Fibroblast of skin of left quadriceps (primary cell): ENCODE results near the gene YWHAQ.

Source experiments
- DNase-seq, 2 experiments: peaks; one replicate each; pipeline ENCODE4 v3.0.0-alpha.2; 2013; ENCODE audit warnings: low read depth in 2 of 2

The YWHAQ gene

DNA sequence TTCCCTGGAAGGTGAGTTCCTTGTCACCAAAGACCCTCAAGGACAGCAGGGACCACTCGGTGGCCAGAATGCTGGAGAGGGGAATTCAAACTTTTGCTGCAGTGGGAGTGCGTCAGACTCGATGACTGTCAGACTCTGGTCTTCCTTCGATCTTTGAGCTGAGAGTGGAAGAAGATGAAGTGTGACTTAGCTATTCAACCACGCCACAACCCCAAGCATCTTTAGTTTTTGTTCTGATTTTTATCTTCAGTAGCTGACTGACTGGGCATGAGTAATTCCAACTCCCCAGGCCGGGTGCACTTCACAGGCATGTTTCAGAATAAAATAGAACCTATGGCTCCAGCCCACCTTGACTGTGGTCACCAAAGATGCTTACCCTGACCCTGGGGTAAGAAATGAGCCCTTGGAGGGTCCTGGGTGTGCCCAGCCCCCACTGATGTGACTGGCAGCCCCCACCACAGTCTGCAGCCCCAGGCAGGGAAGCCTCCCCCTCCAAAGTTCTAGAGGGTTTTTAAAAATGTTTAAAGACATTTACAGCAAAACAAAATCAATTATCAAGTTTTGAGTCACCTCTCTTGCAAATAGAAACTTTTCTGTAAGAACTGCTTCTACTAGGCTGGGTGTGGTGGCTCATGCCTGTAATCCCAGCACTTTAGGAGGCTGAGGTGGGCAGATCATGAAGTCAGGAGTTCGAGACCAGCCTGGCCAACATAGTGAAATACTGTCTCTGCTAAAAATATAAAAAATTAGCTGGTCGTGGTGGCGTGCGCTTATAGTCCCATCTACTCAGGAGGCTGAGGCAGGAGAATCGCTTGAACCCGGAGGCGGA is 24.9 kb upstream of the YWHAQ start:
- peak; percentile 66 to 70 for DNase-seq

DNA sequence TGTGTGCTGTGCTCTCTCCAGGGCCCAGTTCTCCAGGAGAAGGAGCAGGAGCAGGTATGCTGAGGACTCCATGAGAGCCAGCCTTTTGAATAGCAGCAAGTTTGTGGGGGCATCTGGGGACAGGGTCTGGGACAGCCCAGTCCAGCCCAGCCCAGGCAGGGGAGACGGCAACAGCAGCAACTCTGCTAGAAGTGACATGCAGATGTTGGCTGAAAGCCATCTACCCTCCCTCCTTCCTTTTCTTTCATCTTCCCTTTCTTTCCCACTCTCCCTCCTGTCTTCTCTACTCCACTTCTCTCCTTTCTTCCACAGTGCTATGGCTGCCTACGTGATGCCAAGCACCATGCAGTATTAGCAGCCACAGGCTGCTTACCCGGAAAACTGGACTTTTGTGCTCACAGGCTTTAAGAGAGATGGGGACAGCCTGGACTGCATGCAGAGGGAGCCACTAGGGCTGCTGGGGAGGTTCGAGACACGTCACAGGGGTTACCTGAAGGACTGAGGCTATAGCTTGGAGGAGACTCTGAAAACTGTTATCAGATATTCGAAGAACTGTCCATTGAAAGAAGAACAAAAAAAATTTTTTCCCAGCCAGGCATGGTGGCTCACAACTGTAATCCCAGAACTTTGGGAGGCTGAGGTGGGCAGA is 23.8 kb upstream of the YWHAQ start:
- no peak for DNase-seq

DNA sequence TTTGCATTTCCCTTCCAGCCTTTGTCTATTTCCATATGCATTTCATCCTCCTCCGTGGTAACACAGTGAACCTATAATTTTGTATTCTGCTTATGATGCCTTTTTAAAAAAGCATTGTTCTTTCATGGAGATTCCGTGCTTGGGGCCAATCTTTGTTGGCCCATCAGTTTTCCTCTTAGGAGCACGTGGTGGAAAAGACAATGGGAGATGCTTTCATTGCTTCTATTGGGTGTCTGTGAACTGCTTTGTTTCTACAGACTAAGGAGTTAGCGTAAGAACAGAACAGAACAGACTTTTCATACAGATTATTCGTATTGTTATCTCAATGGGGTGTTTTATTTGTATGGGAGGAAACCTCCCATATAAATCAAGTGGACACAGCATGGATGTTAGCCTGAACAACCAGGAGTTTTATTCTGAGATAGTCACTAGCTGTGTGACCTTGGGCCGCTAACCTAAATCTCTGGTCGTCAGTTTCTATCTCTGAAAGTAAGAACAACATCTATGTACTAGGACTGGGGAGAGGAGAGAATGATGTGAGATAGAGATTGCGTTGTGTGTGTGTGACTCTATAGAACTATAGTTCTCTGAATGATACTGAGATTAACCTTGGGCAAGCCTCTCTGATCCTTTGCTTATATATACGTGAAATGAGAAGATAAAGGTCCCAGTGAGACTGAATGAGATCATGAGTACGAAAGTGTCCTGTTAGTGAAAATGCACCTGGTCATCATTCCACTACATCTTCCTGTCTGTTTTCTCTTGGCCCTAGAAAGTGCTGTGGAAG is 22.9 kb upstream of the YWHAQ start:
- no peak for DNase-seq

DNA sequence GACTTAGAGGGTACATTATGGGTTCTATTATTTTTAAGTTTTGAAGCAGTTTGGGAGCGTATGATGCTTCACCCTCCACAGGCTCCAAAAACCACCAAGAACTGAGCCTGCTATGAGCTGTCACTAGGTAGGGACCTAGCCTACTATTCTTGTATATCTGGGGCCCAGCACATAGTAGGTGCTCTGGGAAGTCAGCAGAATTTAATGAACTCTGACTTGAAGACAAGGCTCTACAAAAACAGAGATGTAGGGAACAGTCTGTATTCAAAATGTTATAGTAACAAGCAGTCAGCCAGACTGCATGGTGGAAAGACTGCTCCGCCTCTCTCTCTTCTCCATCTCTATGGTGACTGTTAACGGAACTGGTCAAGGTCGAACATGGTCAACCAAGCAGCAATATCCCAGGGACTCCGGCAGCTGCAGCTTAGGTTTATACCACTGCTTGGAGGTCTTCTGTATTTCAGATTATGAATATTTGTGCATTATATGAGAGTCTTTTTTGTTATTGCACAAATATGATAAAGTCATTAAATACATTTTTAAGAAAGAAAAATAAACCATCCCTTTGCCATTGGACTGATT is 22.2 kb upstream of the YWHAQ start:
- DNase-seq, result no peak

DNA sequence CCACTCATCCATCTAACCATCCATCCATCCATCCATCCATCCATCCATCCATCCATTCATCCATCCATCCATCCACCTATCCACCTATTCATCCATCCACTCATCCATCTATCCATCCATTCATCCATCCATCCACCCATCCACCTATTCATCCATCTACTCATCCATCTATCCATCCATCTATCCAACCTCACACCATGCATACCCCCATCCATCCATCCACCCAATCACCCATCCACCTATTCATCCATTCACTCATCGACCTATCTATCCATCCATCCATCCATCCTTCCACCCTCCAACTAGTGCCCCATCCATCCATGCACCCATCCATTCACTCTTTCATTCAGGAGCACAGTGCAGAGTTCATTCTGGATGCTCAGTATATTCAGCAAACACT is 21.5 kb upstream of the YWHAQ start:
- DNase-seq, result no peak

DNA sequence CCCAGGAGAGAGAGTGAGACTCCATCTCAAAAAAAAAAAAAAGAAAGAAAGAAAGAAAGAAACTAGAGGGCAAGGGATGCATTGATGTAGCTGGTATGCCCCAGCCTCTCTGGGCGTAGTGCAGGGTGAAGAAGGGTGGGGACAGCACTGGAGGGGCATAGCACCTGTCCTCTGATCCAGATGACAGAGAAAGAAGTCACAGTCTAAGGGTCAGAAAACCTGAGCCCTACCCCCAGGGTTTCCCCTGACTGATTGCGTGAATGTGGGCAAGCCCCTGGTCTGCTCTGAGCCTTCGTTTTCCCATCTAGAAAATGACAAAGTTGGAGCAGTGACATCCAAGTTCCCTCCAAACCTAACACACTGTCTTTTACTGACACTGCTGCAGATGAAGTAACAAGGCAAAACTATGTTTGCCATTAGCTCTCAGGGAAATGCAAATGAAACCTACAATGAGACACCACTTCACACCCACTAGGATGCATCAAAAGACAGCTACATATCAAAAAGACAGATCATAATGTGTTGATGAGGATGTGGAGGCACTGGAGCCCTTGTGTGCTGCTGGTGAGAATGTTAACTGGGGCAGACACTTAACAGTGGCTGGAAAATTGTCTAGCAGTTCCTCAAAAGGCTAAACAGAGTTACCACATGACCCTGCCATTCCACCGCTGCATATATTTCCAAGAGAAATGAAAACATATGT is 19.5 kb upstream of the YWHAQ start:
- DNase-seq, result no peak

DNA sequence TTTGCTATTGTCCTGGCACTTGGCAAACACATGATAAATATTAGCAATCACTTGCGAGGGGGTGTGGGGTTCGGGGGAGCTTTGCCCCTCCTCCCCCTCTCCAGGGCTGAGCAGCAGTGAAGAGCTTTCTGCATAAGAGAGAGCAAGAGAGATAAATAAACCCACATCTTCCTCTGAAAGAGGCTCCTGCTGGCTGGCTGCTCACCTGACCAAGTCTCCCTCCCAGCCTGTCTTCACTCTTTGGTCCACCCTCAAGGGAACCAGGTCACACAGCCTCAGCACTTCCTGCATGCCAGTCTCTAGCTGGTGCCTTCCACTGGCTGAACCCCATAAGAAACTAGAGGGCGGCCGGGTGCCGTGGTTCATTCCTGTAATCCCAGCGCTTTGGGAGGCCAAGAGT is 18.5 kb upstream of the YWHAQ start:
- DNase-seq, result no peak

DNA sequence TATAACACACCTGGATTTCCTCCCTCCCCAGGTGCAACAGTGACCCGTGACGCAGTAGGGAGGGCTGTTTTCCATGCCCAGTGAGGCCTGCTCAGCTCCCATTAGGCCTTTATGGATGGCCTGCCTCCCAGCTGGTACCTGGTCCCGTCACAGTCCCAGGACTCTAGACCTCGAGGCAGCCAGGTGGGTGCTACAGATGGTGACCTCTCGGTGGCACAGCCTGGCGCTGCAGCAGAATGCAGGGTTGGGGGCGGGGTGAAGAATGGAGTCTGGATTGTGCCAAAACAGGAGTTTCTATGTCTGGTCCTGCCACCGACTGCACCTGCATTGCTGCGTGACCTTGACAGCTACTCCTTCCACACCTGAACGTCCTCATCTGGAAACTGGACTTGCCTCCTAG is 18.0 kb upstream of the YWHAQ start:
- DNase-seq, result no peak

DNA sequence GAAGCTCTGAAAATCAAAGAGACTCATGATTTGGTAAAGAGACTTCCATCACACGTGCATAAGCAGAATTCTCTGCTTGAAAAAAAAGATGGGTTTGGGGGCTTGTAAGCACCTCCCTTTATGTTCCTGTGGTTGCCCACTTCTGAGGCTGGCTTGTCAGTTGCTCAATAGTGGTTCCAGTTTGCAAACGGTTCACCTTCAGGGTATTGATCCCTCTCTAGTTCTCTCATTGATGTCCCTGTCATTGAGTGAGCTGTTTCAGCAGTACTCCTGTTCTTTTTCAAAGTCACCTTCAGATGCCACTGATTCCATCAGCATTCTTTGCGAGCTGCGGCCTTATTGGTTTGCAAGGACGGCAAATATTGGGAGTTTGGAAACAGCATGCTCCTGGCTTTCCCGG is 17.1 kb upstream of the YWHAQ start:
- no peak for DNase-seq

DNA sequence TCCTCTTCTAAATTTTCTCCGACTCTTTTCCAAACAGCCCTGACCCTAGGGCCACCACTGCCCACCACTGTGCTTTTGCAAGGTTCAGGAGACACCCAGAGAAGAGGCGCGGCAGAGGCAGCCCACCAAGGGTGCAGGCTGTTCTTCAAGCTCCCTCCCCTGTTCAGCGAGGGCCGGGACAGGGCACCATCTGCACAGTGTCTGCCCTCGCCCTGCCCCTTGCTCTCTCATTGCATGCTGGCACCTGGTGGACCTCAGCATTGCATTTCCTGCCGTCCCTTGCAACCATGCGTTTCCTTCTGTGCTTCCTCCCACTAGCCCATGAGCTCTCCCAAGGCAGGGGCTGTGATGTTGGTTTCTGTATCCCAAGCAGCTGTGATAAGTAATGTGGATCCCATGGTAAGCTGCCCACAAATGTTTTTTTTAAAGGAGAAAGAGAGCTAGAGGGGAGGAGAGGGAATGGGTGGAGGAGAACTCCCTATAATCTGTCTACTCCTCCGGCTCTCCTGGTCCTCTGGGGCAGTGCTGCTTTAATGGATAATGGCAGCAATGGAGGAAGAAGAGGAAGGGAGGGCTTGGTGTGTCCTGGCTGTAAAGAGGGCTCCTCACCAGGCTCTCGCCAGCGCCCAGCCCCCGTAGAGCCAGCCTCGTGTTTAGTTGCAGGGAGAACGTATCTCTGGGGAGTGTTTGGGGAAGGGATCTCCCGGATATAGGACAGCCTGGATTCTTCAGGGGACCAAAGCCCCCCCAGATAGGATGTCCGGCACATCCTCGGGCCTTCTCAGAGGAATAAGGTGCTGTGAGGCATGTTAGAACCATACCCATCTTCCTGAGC is 15.6 kb upstream of the YWHAQ start:
- no peak for DNase-seq

DNA sequence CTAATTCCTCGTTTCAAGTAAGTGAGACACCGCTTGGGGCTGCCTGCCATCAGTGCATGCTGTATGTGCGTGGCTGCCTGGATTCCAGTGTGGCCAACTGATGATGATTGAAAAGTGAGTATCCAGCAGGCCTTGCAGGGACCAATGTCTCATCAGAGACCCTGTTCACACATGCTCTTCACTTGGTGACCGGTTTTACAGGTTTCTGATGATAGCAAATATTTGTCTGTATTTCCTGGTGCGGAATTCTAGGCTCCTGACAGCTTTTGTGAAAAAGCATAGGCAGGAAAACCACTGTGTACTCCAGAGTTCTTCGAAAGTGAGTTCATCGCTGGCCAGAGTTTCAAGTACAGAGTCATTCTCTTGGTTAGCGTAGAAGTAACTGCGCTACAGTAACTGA is 13.8 kb upstream of the YWHAQ start:
- no peak for DNase-seq

DNA sequence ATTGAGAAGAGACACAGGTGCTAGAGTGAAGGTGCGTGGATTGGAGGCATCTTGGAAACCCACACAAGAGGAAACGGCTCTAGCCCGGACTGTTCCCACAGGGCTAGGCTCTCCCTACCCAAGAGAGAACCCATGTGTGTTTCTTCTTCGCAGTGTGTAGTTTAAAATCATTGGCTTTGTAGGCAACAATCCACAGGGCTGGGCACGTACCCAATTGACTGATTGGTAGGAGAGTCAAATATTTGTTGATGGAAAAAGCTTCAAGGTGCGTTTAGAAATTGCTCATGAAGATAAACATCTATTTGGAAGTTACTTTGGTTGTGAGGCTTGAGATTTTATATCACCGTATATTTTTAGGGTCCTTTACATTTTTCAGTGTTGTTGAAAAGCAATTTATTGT is 13.2 kb upstream of the YWHAQ start:
- no peak for DNase-seq

DNA sequence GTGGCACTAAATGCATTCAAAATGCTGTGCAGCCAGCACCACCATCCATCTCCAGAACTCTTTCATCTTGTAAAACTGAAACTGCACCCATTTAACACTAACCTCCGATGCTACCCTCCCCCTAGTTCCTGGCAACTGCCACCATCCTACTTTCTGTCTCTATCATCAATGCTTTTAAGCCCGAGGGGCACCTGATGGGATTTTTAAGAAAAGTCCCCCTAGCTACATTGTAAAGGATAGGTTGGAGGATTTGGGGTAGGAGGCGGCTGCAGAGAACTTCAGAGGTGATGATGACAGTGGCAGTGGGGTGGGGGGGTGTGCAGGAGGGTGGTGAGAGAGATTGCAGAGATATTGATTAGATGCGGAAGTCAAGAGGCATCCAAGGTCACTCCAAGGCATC is 10.8 kb upstream of the YWHAQ start:
- DNase-seq, result no peak

DNA sequence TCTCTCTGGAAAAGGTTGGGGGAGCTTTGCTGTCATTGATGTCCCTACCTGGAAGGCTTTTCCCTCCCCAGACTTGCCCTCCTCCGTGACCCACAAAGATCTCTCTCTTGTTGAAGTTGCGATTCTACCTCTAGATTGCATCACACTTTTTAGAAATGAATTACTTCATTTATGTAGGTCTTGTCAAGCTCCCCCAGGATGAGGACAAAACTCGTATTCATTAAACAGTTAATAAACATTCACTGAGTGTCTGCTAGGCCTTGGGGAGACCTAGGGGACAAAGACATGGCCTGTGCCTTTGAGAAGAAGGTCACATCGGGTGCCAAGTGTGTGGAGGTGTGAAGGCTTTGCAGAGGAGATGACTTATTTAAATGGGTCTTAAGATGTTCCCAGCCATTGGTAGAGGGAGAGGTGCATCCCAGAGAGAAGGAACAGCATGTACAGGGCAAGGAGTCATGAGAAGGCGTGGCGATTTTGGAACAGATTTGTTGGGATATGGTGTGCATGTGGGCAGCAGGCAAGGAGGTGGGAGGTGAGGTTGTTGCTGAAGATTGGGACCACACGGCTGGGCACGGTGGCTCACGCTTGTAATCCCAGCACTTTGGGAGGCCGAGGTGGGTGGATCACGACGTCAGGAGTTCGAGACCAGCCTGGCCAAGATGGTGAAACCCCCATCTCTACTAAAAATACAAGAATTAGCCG is 9.8 kb upstream of the YWHAQ start:
- DNase-seq, result no peak

DNA sequence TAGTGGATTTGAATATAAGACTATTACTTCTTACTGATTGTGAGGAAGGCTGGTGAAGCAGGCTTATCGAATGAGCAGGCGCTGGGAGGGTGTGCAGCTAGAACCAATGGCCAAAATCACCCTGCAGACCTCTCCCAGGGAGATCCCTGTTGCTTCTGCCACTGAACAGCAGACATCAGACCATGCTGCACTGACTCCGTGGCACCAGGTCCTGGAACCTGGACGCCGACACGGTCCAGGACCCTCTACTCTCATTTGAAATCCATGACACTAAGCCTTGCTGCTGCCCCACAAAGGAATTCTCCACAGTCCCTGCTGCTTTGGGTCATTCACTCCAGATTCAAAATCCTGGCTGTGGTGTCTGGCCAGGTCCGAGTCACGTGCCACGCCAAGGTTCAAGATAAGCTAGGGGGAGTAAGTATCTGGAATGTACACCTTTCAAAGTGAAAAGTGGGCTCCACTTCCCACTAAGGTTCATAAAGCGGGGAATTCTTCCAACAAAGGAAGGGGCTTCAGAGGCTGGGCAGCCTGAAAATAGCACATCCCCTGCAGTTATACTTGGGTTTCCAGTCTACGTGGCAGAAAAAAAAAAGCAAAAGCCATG is 9.0 kb upstream of the YWHAQ start:
- DNase-seq, result no peak

DNA sequence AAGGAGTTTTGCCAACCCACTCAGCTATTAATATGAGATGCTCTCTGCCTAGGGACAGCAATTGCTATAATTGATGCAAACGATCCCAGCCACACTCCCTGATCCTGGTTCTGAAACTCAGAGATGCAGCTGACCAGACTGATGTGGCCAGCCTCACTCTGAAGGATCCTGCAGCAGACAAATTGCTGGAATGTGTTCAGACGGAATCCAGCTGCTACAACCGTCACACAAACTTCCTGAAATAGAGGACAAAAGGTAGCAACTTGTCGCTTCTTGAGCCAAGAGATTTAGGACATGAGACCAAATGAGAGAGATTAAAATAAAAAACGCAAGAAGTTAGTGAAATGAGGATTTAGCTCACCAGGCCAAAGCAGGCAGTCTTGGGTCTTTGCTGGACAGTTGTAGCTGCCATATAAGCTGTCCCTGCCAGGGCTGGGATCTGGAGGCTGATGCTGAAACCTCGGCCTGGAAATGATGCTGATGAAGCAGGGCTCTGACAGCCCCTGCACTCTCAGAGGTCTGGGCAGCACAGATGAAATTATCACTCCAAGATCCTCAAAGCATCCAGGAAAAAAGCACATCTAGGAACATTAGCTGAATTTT is 8.3 kb upstream of the YWHAQ start:
- DNase-seq, result no peak

DNA sequence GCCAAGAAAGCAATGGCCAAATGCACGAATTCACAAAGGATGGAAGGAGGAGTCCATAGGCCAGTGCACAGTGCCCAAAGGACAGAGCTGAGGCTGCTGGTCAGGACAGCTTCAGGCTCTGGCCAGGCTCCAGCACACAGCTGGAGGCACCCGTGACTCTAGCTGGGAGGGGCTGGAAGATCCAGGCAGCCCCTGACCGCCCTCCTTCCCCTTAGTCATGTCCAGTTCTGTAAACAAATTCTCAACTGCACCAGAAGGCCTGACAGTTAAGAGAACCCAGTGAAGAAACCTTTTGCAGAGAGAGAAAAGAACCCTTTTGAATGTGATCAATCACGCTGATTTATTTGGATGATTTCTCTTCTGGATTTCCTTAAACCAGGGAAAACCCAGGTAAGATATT is 7.7 kb upstream of the YWHAQ start:
- DNase-seq, result peak; percentile 34 to 43

DNA sequence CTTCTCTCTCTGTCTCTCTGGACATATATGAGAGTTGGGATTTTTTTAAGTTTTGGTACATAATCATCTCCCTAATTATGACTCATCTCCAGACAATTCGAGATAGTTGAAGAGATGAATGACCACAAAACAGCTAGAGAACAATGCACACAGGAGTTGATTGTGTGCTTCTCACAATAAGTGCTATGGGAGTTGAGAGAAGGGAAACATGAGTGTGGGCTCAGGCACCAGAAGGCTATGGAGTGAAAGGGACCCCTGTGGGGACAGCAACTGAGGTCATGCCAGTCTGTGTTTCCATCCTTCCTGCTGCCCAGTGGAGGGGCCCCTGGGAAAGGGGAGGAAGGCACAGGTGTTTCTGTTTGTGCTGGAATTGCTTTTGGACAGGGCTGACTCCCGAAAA is 6.5 kb upstream of the YWHAQ start:
- DNase-seq, result peak; percentile 38 to 43

DNA sequence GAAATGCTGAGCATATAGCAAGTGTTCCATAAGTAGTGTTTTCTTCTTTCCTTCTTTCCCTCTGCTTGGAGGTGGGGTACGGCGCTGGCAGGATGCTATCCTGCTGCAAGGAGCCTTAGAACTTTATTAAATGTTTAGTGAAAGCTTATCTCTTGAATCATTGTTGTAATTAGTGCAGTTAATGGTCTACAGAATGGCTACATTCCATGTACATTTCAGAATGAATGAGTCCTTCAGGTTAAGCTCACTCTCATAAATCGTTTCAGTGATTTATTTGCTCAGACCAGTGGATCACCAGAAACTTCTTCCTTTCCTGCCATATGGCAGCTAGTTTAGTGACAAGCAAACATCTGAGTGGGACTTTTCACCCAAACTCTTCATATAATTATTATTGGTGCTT is 3.3 kb upstream of the YWHAQ start:
- DNase-seq, result no peak
